ENCODE results near the gene ARFGAP2. TPM values are rescaled to one million over a fixed set of nuclear protein-coding genes. Genes with fewer than 3 reads are reported as not detected.

Gene ARFGAP2
- polyA plus RNA-seq, 1 of the 3 experiments (the other 2 are of a cell fraction), result 52.5 TPM

- no peak overlapping the region for H3K4me3 ChIP-seq (ENCODE audit: low read depth in 2 of 2, low read length in 1 of 2)
- no peaks in the 10 kb centered on the region for H3K9me2 ChIP-seq
- no peak overlapping the region for H3K4me2 ChIP-seq
- TF ChIP-seq NFIC (IDR thresholded peaks at IDR 0.05; ENCODE audit: borderline replicate concordance) (no peak), MXI1 (IDR thresholded peaks at IDR 0.05; ENCODE audit: low read depth, low read length) (no peak), TCF12 (IDR thresholded peaks at IDR 0.05) (no peak), PBX3 (IDR thresholded peaks at IDR 0.05) (no peak)
- TF ChIP-seq, protein P1, sequence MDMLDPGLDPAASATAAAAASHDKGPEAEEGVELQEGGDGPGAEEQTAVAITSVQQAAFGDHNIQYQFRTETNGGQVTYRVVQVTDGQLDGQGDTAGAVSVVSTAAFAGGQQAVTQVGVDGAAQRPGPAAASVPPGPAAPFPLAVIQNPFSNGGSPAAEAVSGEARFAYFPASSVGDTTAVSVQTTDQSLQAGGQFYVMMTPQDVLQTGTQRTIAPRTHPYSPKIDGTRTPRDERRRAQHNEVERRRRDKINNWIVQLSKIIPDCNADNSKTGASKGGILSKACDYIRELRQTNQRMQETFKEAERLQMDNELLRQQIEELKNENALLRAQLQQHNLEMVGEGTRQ (IDR thresholded peaks at IDR 0.05; ENCODE audit: borderline replicate concordance, low read depth, low read length), result no peak
- ChIA-PET POLR2A (interaction anchor here (1.0 kb wide), 1 partner anchor 213 kb away, joined by 3 read pairs; the partner anchor contains the start of gene CSTPP1), CTCF (interaction anchor here (1.0 to 1.8 kb wide), 6 partner anchors 10 to 250 kb away, joined by 3 to 5 read pairs (median 4); no protein-coding TSS in a partner anchor)
- H3K27me3 ChIP-seq (ENCODE audit: insufficient read depth), result no peaks in the 10 kb centered on the region
- no peaks in the 10 kb centered on the region; the same call in 1 of the 2 replicates for H4K20me1 ChIP-seq (ENCODE audit: insufficient read depth)
- H3K27ac ChIP-seq (ENCODE audit: low read depth in 2 of 2, low read length in 1 of 2), result no peak overlapping the region; a peak in 1 of 4 replicates
- WGBS (ENCODE audit: low lambda C conversion rate), result 78% methylated on average over 2 of the region's 2 CpGs
- no peak overlapping the region for H2AFZ ChIP-seq (ENCODE audit: low read depth)
- H3K4me1 ChIP-seq (ENCODE audit: control insufficient read depth in 1 of 2, insufficient read depth in 2 of 2, low read depth in 1 of 2, low read length in 1 of 2), result peaks cover 20 to 27% of the 10 kb centered on the region in 2 experiments; a peak in 2 of 4 replicates
- H3K9me3 ChIP-seq, result no peaks in the 10 kb centered on the region
- DNase-seq, result no peak
- H3K79me2 ChIP-seq (ENCODE audit: insufficient read depth), result no peaks in the 10 kb centered on the region
- H3F3A ChIP-seq (replicated peaks; ENCODE audit: insufficient read depth), result peaks cover 16% of the 10 kb centered on the region
- H3K9ac ChIP-seq, result no peak overlapping the region
- H3K36me3 ChIP-seq (replicated peaks in 1 of 2; ENCODE audit: control insufficient read depth in 1 of 2, insufficient read depth in 2 of 2, low read length in 1 of 2), result peaks cover 0 to 6% of the 10 kb centered on the region in 2 experiments
These were observed 26.9 kb downstream of the ARFGAP2 start for GRCh38 chr11:47149782-47150181.

DNA sequence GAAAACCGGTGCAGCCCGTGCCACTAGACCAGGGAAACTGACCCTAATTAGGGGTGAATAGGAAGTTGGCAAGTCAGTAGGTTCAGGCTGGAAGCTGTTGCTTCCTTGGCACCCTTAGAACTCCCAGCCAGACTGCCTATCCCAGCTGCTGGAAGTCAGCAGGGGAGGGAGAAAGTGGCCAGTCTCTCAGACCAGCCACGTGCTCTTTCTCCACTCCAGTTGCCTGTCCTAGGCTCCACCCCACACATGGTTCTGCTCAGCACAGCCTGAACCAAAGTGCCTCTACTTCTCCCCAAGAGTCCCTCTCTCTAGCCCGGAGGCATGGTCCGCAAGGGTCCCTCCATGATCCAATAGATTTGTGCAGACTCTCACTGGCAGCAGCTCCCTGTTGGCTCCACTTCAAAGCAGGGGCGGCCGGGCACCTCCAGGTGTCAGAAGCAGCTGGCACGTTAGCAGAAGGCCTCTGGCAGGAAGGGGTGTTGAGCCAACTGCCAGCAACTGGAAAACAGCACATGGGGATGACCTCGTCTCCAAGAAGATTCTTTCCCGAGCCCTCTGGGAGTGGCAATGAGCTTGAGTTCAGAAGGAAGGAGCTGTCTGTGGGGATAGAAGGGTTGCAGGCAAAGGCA lies 27.7 kb downstream of the ARFGAP2 start:
- Histone ChIP-seq H4K20me1 (ENCODE audit: insufficient read depth) (no peaks in the 10 kb centered on the region; the same call in 1 of the 2 replicates), H3K9ac (no peak overlapping the region), H3F3A (replicated peaks; ENCODE audit: insufficient read depth) (peaks cover 16% of the 10 kb centered on the region), H3K4me1 (ENCODE audit: control insufficient read depth in 1 of 2, insufficient read depth in 2 of 2, low read depth in 1 of 2, low read length in 1 of 2) (peaks cover 15 to 23% of the 10 kb centered on the region in 2 experiments; a peak in 2 of 4 replicates), H3K4me2 (no peak overlapping the region), H3K36me3 (replicated peaks in 1 of 2; ENCODE audit: control insufficient read depth in 1 of 2, insufficient read depth in 2 of 2, low read length in 1 of 2) (peaks cover 0 to 6% of the 10 kb centered on the region in 2 experiments), H3K4me3 (ENCODE audit: low read depth in 2 of 2, low read length in 1 of 2) (no peak overlapping the region), H2AFZ (ENCODE audit: low read depth) (no peak overlapping the region), H3K9me3 (no peaks in the 10 kb centered on the region), H3K27ac (ENCODE audit: low read depth in 2 of 2, low read length in 1 of 2) (peak overlapping the region in 1 of 2 experiments; percentile 29; a peak in 2 of 4 replicates), H3K27me3 (ENCODE audit: insufficient read depth) (no peaks in the 10 kb centered on the region), H3K79me2 (ENCODE audit: insufficient read depth) (no peaks in the 10 kb centered on the region), H3K9me2 (no peaks in the 10 kb centered on the region)
- ChIA-PET POLR2A (interaction anchor here (1.0 kb wide), 1 partner anchor 213 kb away, joined by 3 read pairs; the partner anchor contains the start of gene CSTPP1), CTCF (interaction anchor here (1.0 to 1.8 kb wide), 5 partner anchors 9 to 249 kb away, joined by 3 to 5 read pairs (median 3); no protein-coding TSS in a partner anchor)
- WGBS (ENCODE audit: low lambda C conversion rate), result 75% methylated on average over 7 of the region's 10 CpGs
- DNase-seq, result no peak
- no peak for TF ChIP-seq GATA2 (CRISPR knock-in tag; IDR thresholded peaks at IDR 0.05)
- TF ChIP-seq SMC3 (IDR thresholded peaks at IDR 0.05; ENCODE audit: low read depth, low read length), result no peak
- TF ChIP-seq SIN3A (IDR thresholded peaks at IDR 0.05; ENCODE audit: borderline replicate concordance, low read depth, low read length), result no peak
- TF ChIP-seq, protein P1 (IDR thresholded peaks at IDR 0.05; ENCODE audit: borderline replicate concordance, low read depth, low read length), result no peak
- TF ChIP-seq FOSL2 (IDR thresholded peaks at IDR 0.05; ENCODE audit: borderline replicate concordance, low read depth), result no peak
- no peak for TF ChIP-seq EP300 (IDR thresholded peaks at IDR 0.05; ENCODE audit: borderline replicate concordance in 1 of 2, low read depth in 1 of 2, low read length in 1 of 2)
- no peak for TF ChIP-seq PBX3 (IDR thresholded peaks at IDR 0.05)
- no peak for TF ChIP-seq EZH2phosphoT487 (IDR thresholded peaks at IDR 0.05; ENCODE audit: borderline replicate concordance, low read depth)
- TF ChIP-seq YY1 (IDR thresholded peaks at IDR 0.05; ENCODE audit: low read depth), result no peak
- no peak for TF ChIP-seq MAX (IDR thresholded peaks at IDR 0.05; ENCODE audit: low read depth)
- no peak for TF ChIP-seq CHD2 (IDR thresholded peaks at IDR 0.05; ENCODE audit: low read length, partially characterized antibody)
- no peak for TF ChIP-seq TAF1 (IDR thresholded peaks at IDR 0.05; ENCODE audit: borderline replicate concordance, low read depth, low read length)
- TF ChIP-seq REST (IDR thresholded peaks at IDR 0.05; ENCODE audit: low read depth, low read length), result no peak
- TF ChIP-seq NRF1 (IDR thresholded peaks at IDR 0.05; ENCODE audit: low read depth, low read length), result no peak

All from SK-N-SH (cell line).